Activated CD4-positive, alpha-beta T cell treated with anti-CD3 and anti-CD28 coated beads, Interleukin-2, amount 10 ng/mL, durations not matched to agents 7 days and 5 days (primary cell): Measurements from ENCODE around the gene EIF4G3. TPM values are rescaled to one million over a fixed set of nuclear protein-coding genes. Genes with fewer than 3 reads are reported as not detected.

Experiments
- CTCF ChIA-PET: fragments of 350-600 bp; sonication (Branson Sonifier 250); formaldehyde crosslinking; loops from one replicate; lab custom pipeline; 2021; ENCODE audit warnings: antibody characterized with exemption; lab: Charles Lee
- POLR2A ChIA-PET: fragments of 350-600 bp; sonication (Branson Sonifier 250); formaldehyde crosslinking; loops from one replicate; lab custom pipeline; 2021; ENCODE audit warnings: antibody characterized with exemption; lab: Charles Lee
- DNase-seq: peaks from one replicate; pipeline ENCODE4 v3.0.0-alpha.2; 2020
- H3K27ac Mint-ChIP-seq: one replicate; pipeline ENCODE4 v1.8.0; 2021; ENCODE audit warnings: mild to moderate bottlenecking, moderate library complexity, mixed read lengths
- H3K27me3 Mint-ChIP-seq: one replicate; pipeline ENCODE4 v1.8.0; 2021; ENCODE audit warnings: mixed read lengths
- H3K36me3 Mint-ChIP-seq: one replicate; pipeline ENCODE4 v1.8.0; 2021; ENCODE audit warnings: low read depth, mixed read lengths
- H3K4me1 Mint-ChIP-seq: one replicate; pipeline ENCODE4 v1.8.0; 2021; ENCODE audit warnings: mixed read lengths
- H3K4me3 Mint-ChIP-seq: one replicate; pipeline ENCODE4 v1.8.0; 2021; ENCODE audit warnings: mild to moderate bottlenecking, moderate library complexity, mixed read lengths
- H3K9me3 Mint-ChIP-seq: one replicate; pipeline ENCODE4 v1.8.0; 2021; ENCODE audit warnings: mixed read lengths
- total RNA-seq, 2 experiments: library from RNA; stranded (reverse); gene quantifications; one replicate each; pipeline ENCODE4 v1.2.3, GENCODE V29; 2021

EIF4G3 gene
- total RNA-seq, 2 experiments from 2014 or later, result 23.8 to 31.5 TPM

DNA sequence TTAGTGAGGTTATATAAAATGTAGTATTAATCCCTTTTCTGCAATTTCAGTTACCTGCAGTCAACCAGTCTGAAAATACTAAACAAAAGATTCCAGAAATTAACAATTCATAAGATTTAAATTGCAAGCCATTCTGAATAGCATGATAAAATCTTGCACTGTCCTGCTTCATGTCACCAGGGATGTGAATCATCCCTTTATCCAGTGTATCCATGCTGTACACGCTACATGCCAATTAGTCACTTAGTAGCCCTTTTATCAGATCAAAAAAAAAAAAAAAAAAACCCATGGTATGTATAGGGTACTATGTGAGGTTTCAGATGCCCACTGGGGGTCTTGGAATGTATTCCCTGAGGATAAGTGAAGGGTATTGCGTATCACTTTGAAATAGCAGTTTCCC, 198.3 kb downstream of the EIF4G3 start:
- no peaks in the 10 kb centered on the region for H3K36me3 Mint-ChIP-seq
- no peaks in the 10 kb centered on the region for H3K4me1 Mint-ChIP-seq
- no peak overlapping the region for H3K27ac Mint-ChIP-seq
- ChIA-PET CTCF (no interaction called here), POLR2A (no interaction called here)
- no peaks in the 10 kb centered on the region for H3K9me3 Mint-ChIP-seq
- H3K27me3 Mint-ChIP-seq, result no peaks in the 10 kb centered on the region
- H3K4me3 Mint-ChIP-seq, result no peak overlapping the region
- DNase-seq, result no peak

DNA sequence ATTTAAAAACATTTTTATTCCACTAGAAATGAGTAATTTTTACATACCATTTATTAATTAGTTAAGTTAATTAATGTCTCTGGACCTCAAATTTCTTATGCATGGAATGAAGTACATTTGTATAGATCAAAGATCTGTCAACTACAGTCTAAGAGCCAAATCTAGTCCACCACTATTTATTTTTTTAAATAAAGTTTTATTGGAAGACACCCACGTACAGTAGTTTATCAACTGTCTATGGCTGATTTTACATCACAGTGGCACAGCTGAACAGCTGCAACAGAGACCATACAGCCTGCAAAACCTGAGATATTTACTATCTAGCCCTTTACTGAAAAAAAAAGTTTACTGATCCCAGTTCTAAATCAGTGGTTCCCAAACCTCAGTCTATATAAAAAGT, 201.0 kb downstream of the EIF4G3 start:
- ChIA-PET POLR2A (no interaction called here), CTCF (interaction anchor here (0.6 kb wide), 1 partner anchor 24 kb away, joined by 3 read pairs; no protein-coding TSS in a partner anchor)
- no peaks in the 10 kb centered on the region for H3K9me3 Mint-ChIP-seq
- H3K27ac Mint-ChIP-seq, result no peak overlapping the region
- no peaks in the 10 kb centered on the region for H3K27me3 Mint-ChIP-seq
- peaks cover 2% of the 10 kb centered on the region for H3K36me3 Mint-ChIP-seq
- no peaks in the 10 kb centered on the region for H3K4me1 Mint-ChIP-seq
- no peak overlapping the region for H3K4me3 Mint-ChIP-seq
- no peak for DNase-seq

DNA sequence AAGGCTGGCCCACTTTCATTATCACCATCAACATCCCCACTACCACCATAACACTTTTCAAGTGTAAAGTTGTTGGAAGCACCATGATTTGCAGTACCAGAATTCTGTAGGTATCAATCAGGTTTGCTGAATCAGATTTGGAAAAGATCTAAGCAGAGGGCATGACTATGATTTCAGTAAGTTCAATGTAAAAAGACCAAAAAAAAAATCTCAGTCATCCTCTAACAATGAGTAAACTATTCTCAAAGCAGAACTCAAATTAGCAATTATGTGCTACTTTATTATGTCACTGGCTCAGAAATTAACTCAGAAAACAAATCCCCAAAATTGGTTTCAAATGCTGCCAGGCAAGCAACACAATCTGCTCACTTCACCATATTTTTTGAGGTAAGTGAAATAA, 201.7 kb downstream of the EIF4G3 start:
- DNase-seq, result no peak
- no peaks in the 10 kb centered on the region for H3K27me3 Mint-ChIP-seq
- H3K9me3 Mint-ChIP-seq, result no peaks in the 10 kb centered on the region
- peaks cover 2% of the 10 kb centered on the region for H3K36me3 Mint-ChIP-seq
- POLR2A ChIA-PET, result no interaction called here
- H3K4me3 Mint-ChIP-seq, result no peak overlapping the region
- H3K4me1 Mint-ChIP-seq, result no peaks in the 10 kb centered on the region
- CTCF ChIA-PET, result interaction anchor here (0.6 kb wide), 1 partner anchor 24 kb away, joined by 3 read pairs; no protein-coding TSS in a partner anchor
- no peak overlapping the region for H3K27ac Mint-ChIP-seq

DNA sequence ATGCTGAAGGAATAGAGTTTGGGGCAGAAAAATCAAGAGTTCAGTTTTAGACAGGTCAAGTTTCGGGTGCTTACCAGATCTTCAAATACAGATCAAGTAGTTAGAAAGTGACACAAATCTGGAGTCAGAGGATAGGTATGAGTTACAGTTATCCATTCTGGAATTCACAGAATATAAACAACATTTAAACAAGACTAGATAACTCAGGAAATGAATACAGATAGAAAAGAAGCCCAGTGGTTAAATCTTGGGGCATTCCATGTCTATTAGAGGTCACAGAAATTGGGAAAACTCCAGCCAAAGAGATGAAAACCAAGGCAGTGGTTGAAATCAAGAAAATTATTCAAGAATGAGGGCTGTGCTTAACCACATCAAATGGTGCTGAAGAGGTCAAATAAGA, 202.6 kb downstream of the EIF4G3 start:
- H3K36me3 Mint-ChIP-seq, result peaks cover 2% of the 10 kb centered on the region
- no peak for DNase-seq
- H3K4me1 Mint-ChIP-seq, result no peaks in the 10 kb centered on the region
- ChIA-PET CTCF (no interaction called here), POLR2A (no interaction called here)
- no peak overlapping the region for H3K4me3 Mint-ChIP-seq
- no peak overlapping the region for H3K27ac Mint-ChIP-seq
- no peaks in the 10 kb centered on the region for H3K9me3 Mint-ChIP-seq
- no peaks in the 10 kb centered on the region for H3K27me3 Mint-ChIP-seq

DNA sequence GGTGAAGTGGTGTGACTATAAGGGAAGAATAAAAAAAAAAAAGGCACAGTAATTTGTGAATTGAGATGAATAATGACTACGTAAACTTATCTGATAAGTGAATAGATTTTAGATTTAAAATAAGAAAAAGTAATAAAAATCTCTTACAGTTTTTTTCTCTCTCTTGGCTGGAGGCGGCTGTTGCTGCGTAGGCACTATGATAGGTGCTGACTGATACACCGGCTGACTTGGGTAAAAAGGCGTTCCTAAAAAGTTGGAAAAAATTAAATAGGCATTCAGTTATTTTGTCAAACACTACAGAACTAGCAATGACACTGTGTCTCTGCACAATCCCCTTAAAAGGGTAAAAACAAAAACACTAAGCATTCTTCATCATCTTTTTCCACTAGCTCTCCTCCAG, 203.8 kb downstream of the EIF4G3 start:
- H3K36me3 Mint-ChIP-seq, result peaks cover 2% of the 10 kb centered on the region
- CTCF ChIA-PET, result no interaction called here
- no peak for DNase-seq
- POLR2A ChIA-PET, result no interaction called here
- H3K27me3 Mint-ChIP-seq, result no peaks in the 10 kb centered on the region
- H3K4me1 Mint-ChIP-seq, result no peaks in the 10 kb centered on the region
- no peaks in the 10 kb centered on the region for H3K9me3 Mint-ChIP-seq
- H3K27ac Mint-ChIP-seq, result no peak overlapping the region
- H3K4me3 Mint-ChIP-seq, result no peak overlapping the region

DNA sequence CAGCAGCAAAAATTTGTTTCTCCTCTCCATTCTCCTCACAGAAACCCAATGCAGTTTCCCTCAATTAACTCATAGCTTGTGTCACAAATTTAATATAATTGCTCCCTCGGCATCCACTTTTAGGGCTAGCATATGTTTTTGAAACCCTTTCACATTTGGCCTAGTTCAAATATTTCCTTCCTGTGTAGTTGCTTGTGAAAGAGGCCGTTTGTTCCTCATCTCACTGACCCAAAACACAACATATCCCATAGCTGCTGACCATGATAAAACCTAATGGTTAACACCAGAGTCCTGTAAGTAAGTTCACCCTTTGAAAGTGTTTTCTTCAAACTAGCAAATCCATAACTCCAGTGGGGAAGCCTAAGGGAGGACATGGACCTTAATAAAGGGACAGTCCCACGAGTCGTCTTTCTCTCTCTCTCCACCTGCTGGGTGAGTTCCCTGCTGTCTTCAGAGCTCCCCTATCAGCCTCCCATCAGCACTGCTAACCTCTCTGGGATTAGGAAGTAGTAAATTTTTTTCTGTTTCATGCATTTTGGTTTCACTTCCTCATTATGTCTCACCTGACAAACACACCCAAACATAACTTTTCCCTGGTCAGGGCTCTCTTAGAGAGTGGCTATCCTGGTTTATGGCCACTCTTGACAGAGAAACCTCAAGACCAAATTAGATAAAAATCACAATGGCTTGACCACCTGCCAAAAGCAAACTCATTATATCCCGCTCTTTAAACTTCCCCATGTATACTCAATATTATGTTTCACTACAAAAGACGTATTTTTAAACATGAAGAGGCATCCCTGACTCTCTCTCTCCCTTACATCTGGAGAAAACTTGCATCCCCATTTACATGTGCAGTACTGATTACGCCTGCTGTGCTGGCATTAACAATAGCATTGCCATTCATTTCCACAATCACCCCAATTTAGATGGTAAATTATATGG, 211.9 kb downstream of the EIF4G3 start:
- ChIA-PET POLR2A (interaction anchor here (0.6 kb wide), 1 partner anchor 57 kb away, joined by 4 read pairs; no protein-coding TSS in a partner anchor), CTCF (no interaction called here)
- no peaks in the 10 kb centered on the region for H3K36me3 Mint-ChIP-seq
- H3K4me1 Mint-ChIP-seq, result peaks cover 16% of the 10 kb centered on the region
- H3K9me3 Mint-ChIP-seq, result no peaks in the 10 kb centered on the region
- no peaks in the 10 kb centered on the region for H3K27me3 Mint-ChIP-seq
- DNase-seq, result no peak
- H3K27ac Mint-ChIP-seq, result peak overlapping the region; percentile 38
- no peak overlapping the region for H3K4me3 Mint-ChIP-seq

DNA sequence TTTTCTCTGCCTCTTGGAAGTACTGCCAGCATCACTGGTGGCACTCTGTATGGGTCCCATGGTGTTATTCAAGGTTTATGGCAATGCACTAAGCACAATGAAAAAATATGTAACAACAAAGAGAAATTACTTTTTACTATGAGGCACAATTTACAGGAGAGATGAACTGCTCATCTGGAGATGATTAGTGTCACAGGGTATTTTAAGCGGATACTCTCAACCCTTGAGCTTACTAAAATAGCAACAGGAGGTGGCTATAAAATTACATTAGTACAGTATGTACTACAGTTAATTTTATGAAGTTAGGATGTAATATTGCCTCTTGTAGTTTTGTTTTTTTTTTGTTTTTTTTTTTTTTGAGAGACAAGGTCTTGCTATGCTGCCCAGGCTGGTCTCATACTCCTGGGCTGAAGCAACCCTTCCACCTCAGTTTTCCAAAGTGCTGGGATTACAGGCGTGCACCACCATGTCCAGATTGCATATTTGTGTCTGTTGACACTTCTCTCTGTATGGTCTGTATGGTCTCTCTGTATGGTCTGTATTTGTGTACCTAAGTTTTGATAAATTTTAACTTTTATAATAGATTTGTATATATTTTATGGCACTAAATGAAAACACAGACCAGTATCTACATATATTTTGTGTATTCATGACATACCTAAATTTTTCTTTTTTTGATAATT, 214.0 kb downstream of the EIF4G3 start:
- no peak for DNase-seq
- peaks cover 16% of the 10 kb centered on the region for H3K4me1 Mint-ChIP-seq
- CTCF ChIA-PET, result no interaction called here
- H3K27ac Mint-ChIP-seq, result no peak overlapping the region
- no peaks in the 10 kb centered on the region for H3K27me3 Mint-ChIP-seq
- POLR2A ChIA-PET, result no interaction called here
- no peaks in the 10 kb centered on the region for H3K9me3 Mint-ChIP-seq
- no peaks in the 10 kb centered on the region for H3K36me3 Mint-ChIP-seq
- no peak overlapping the region for H3K4me3 Mint-ChIP-seq

DNA sequence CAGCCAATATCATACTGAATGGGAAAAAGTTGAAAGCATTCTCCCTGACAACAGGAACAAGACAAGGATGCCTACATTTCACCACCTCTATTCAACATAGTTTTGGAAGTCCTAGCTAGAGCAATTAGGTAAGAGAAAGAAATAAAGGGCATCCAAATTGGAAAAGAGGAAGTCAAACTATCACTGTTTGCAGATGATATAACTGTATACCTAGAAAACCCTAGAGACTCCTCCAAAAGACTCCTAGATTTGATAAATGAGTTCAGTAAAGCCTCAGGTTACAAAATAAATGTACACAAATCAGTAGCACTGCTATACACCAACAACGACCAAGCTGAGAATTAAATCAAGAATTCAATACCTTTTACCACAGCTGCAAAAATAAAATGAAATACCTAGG, 218.3 kb downstream of the EIF4G3 start:
- Mint-ChIP-seq H3K27me3 (no peaks in the 10 kb centered on the region), H3K27ac (no peak overlapping the region), H3K4me3 (no peak overlapping the region), H3K9me3 (no peaks in the 10 kb centered on the region), H3K36me3 (peaks cover 8% of the 10 kb centered on the region), H3K4me1 (no peaks in the 10 kb centered on the region)
- DNase-seq, result no peak
- CTCF ChIA-PET, result interaction anchor here (0.6 kb wide), 1 partner anchor 178 kb away, joined by 4 read pairs; no protein-coding TSS in a partner anchor
- POLR2A ChIA-PET, result no interaction called here

DNA sequence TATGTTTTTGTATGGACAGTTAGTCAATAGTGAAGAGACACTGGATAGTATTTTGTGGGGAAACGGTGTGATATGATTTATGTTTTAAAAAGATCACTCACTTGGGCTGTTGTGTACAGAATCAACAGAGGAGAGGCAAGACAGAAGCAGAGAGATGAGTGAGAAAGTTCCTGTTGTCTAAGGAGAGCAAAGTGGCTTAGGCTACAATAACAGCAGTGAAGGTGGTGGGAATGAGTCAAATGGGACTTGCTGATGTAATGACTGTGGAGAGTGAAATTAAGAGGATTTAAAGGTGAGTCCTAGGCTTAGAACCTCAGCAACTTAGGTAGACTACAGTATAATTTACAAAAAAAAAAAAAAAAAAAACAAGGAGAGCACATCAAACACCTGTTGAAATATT, 220.4 kb downstream of the EIF4G3 start:
- Mint-ChIP-seq H3K4me3 (no peak overlapping the region), H3K27me3 (no peaks in the 10 kb centered on the region), H3K4me1 (no peaks in the 10 kb centered on the region), H3K27ac (no peak overlapping the region), H3K9me3 (no peaks in the 10 kb centered on the region), H3K36me3 (peaks cover 8% of the 10 kb centered on the region)
- ChIA-PET POLR2A (no interaction called here), CTCF (interaction anchor here (1.0 kb wide), 1 partner anchor 24 kb away, joined by 5 read pairs; no protein-coding TSS in a partner anchor)
- DNase-seq, result no peak

DNA sequence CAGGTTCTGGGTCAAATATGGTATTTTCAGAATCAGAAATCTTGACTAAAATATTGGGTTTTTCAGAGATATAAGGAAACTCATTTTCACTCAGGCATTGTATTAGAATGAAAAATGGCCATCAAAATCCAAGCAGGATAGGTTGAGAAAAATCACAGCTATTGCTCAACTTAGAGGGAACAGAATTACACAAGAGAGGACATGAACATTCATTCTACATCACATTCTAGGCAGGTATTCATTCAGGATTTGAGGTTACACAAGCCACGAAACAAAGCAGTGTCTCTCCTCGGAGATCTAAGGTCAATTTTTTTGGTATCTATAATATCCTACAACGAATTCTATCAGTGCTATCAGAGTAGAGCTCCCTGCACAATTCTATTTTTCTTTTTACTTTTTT, 226.0 kb downstream of the EIF4G3 start:
- Mint-ChIP-seq H3K4me3 (no peak overlapping the region), H3K9me3 (no peaks in the 10 kb centered on the region), H3K27ac (no peak overlapping the region), H3K36me3 (peaks cover 6% of the 10 kb centered on the region), H3K27me3 (no peaks in the 10 kb centered on the region), H3K4me1 (no peaks in the 10 kb centered on the region)
- ChIA-PET CTCF (no interaction called here), POLR2A (no interaction called here)
- no peak for DNase-seq

DNA sequence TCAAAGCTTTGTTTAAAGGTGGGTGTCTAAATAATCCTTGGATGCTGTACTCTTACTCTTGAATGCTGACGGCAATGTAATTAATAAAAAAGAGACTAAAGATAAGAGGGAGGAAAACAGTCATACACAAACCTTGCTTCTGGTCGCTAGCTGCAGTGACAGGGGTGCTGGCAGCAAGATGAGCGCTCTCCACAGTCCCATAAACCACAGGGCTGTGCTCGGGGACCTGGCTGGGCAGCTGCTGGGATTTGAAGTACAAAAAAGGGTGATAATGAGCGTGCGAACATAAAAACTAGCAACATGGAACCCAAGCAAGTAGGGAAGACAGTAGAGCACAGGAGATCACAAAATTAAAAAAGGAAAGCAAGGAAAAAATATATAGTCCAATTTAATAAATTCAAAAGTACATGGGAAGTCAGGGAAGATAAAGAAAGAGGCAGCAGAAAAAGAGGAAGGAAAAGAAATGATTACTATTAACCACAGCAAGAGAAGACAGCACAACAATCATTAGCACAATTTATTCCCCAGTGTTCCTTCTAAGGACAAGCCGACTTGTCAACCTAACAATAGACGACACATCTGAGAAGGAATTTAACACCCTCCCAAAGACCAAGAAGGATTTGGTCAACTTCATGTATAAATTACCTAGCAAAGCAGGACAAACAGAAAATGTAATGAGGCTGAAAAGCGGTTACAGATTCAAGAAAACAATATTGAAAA, 226.7 kb downstream of the EIF4G3 start:
- Mint-ChIP-seq H3K36me3 (peaks cover 3% of the 10 kb centered on the region), H3K9me3 (no peaks in the 10 kb centered on the region), H3K27me3 (no peaks in the 10 kb centered on the region), H3K4me1 (no peaks in the 10 kb centered on the region), H3K4me3 (no peak overlapping the region), H3K27ac (no peak overlapping the region)
- no peak for DNase-seq
- ChIA-PET CTCF (no interaction called here), POLR2A (no interaction called here)

DNA sequence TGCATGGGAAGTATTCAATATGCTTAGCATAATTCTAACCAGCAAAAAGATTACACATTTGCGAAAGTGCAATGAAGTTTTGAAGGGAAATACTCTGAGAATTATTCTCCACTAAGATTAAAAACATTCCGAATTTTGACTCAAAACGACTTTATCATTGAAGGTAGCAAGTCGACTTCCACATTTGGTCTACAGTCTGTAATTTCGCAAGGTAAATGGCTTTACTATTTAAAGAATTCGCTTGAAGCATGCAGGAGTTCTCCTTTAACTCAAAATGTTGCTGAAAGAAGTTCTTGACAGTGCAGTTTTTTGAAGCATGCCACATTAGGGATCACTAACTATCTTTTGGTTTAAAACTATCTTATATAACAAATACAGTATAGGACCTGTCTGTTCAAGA, 228.6 kb downstream of the EIF4G3 start:
- DNase-seq, result no peak
- POLR2A ChIA-PET, result no interaction called here
- no peak overlapping the region for H3K27ac Mint-ChIP-seq
- no peaks in the 10 kb centered on the region for H3K36me3 Mint-ChIP-seq
- H3K4me1 Mint-ChIP-seq, result no peaks in the 10 kb centered on the region
- CTCF ChIA-PET, result no interaction called here
- H3K27me3 Mint-ChIP-seq, result no peaks in the 10 kb centered on the region
- H3K4me3 Mint-ChIP-seq, result no peak overlapping the region
- H3K9me3 Mint-ChIP-seq, result no peaks in the 10 kb centered on the region
